HG03558 (cell line): Measurements from ENCODE around the gene GOLGB1.
"Not testable (repeated sequence)": the region's sequence is repeated elsewhere in the genome, so short reads cannot be mapped to it uniquely, and the experiment has no call there.

Experiments used
- ATAC-seq: cut with Tn5 transposase; IDR thresholded peaks from one replicate; pipeline ENCODE4 v1.9.1; 2021; ENCODE audit warnings: moderate number of reproducible peaks; ENCODE audit not compliant: unreplicated experiment; ENCODE audit errors: extremely low read depth

Gene GOLGB1

DNA sequence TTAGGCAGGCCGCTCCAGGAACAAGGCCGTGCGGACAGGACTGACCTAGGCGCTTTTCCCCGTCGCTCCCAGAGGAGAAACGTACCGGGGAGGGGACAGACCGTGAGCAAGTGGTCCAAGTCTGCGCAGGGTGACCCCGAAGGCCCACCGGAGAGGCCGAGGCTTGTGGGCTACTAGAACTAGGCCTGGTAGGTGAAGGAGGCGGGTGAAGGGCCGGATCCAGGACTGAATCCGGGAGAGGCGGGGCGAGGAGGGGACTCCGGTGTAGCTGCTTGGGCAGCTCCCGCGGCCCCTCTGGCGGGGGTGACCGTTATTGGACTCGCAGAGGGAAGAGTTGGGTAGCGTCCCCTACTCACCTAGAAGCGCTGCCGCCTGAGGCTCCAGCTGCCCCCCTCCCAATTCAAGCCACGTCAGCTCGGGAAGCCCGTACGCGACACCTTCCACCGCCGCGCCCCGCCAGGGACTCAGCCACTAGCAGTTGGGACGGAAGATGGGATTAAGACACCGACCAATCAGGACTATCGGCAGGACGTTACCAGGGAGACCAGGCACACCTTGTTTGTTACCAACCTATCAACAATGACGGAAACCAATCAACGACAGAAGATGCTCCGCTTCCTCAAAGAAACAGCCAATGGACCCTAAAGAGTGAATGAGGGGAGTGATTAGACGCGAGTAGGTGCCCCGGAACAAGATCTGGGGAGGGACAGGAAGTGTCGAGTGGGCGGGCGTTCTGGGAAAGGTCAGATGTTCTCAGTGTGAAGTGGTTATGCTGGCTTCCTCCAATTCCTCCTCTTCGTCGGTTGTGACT lies at the start of gene GOLGB1:
Gene GOLGB1, minus strand, starts transcription at position 466 of the 811 bp plus-strand sequence. CDS start 18,770 bp downstream, outside the sequence.
- peak; percentile 97 for ATAC-seq

DNA sequence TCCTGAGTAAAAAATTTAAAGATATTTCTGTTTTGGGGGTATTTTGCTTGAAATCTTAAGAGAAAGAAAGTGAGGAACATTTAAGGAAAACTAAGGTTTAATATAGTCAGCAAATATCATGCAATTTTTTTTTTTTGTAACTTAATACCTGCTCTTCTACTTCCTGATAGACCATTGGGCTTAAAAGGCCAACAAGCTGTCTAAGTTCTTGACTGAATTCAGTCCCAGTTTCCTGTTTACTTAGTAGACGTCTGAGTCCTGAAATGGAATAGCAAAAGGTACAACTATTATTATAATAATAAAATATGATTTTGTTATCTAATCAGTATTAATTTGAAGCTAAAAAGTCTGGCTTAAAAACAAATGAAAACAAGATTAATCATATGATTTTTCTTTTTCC lies 47.4 kb upstream of the GOLGB1 start:
- no peak for ATAC-seq

DNA sequence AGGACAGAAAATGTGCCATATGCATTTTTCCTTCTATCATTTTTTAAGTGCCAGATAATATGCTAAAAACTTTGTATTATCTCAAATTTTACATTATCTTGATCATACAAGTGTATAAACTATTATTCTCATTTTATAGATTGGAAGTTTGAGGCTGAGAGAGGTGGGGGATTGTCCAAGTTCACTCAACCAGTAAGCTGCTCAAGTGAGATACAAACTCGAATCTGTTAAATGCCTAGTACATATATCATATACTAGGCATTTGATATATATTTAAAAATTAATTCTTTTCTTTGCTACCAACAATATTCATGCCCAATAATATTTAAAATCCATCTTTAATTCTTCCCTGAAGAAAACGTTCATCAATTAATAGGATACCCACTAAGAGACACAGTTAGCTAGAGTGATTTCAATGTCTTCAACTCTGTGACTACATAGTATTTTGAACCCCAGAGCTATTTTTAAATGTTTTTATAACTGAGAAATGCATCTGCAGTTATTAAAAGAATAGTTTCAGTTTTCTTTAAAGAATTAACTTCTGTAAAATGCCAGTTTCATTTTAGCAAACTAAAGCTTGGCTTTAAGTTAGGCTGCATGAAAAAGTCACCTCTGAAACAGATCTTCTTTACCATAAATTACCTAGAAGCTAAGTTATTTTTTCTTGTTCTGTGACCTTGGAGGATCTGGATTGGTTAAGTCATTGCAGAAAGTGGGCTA lies 44.9 kb upstream of the GOLGB1 start:
- ATAC-seq = no peak

- ATAC-seq = no peak
These were observed 43.5 kb upstream of the GOLGB1 start for GRCh38 chr3:121793078-121793477.

- no peak for ATAC-seq
These were observed 36.9 kb upstream of the GOLGB1 start for GRCh38 chr3:121786485-121786884.

GRCh38 chr3:121782784-121783183 lies 33.2 kb upstream of the GOLGB1 start:
- ATAC-seq = not testable (repeated sequence)

DNA sequence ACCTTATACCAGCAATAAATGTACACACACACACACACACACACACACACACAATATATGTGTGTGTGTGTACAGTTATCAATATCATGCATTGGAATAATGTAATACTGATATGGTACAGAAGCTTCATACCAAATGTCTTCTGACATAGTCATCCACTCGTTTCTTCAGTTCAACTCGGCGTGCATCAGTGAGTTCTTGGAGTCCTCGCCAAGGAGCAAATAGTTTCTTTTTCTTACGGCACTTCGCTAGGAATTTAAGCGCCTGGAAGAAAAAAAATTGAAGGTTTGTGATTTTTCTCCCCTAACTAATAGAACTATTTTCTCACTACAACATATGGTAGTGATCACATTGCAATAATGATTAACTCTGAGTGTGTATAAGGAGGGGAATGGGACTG lies 32.1 kb upstream of the GOLGB1 start:
- ATAC-seq = no peak

GRCh38 chr3:121775095-121775494 lies 25.6 kb upstream of the GOLGB1 start:
- not testable (repeated sequence) for ATAC-seq

DNA sequence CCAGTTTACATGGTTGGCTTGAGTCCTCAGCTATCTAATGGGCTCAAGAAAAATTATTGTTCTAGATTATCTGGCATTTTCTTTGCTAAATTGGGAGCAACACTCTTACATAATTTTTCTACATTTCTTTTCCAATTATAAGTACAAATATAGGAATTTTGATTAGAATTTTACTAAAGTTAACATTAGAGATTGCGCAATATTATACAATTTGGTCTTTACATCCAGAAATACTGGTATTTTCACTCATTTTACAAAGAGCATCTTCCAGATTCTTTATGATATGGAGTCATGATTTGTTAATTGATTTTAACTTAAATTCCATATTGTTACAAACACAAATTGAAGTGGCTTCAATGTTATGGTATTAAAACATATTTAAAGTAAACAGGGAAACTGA lies 19.7 kb upstream of the GOLGB1 start:
- no peak for ATAC-seq

- ATAC-seq = no peak
These were observed 18.9 kb upstream of the GOLGB1 start for GRCh38 chr3:121768452-121768851.

GRCh38 chr3:121759541-121760202 lies 10.1 kb upstream of the GOLGB1 start:
- ATAC-seq = no peak

GRCh38 chr3:121758727-121759450 lies 9.3 kb upstream of the GOLGB1 start:
- ATAC-seq = no peak

GRCh38 chr3:121757812-121758545 lies 8.4 kb upstream of the GOLGB1 start:
- ATAC-seq = no peak

DNA sequence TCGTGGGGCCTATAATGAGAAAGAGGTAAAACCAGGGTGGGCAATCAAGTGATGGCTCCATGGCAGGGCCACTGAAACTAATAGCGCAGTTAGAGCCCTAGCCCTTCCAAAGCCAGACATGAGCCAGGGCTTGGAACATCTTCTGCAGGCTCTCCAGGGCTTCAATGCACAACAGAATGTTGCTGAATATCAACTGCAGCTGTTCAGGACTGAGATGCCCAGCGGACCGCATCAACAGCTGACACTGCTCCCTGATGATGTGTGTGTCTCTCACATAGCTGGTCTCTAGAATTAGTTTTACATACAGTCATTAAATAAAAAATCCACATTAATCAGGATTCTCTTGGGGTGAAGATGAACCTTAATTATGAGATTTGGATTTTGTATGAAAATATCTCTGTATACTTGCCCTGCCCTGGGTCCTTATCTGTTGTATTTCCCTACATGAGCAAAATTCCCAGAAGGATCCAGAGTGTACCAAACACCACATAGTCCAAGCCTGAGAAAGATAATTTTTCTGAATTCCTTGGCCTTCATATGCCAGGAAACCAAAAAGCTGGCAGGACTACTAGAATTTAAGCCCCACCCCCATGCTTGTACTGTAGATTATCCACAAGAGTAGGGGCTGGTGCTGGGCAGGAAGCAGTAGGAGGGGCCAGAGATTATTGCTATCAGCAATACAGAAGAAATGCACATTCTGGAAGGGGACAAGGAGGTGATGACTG lies 7.7 kb upstream of the GOLGB1 start:
- no peak for ATAC-seq

- ATAC-seq = no peak
These were observed 3.2 kb upstream of the GOLGB1 start for GRCh38 chr3:121752772-121753171.

DNA sequence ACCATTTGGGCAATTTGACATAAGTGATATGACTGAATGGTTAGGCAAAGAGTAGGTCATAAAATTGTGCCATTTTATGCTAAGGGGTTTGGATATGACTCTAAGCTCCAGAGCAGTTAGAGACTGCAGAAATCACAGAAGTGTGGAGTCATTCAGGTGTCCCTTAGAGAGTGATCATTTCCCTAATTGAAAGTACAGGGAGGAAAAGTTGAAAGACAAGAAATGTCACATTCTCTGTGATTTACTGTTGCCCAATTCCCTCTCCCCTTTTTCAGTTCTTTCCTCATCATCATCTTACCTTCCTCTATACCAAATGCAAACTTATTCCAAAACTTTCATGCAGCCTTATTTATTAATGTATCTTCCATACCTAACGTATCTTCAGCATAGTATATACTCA lies 2.7 kb upstream of the GOLGB1 start:
- ATAC-seq = no peak

GRCh38 chr3:121750087-121750415 lies 510 bp upstream of the GOLGB1 start:
- ATAC-seq = no peak

- ATAC-seq = no peak
These were observed 763 bp downstream of the GOLGB1 start for GRCh38 chr3:121748680-121749275.

DNA sequence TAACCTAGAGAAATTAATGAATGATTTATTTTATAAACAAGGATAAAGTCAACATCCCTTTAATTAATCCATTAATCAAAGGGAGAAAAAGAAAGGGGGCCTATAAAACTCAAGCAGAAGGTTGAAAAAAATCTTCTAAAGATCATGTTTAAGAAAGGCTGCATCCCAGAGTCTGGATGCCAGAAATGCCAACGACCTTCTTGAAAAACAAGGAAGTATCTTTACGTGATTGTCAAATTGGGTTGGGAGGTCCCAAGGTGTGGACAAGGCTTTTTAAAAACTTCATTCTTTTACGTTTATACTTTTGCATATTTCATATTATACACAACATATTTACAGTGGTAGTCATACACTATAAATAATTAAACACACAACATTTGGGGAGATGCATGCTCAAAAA lies 1.6 kb downstream of the GOLGB1 start:
- ATAC-seq = no peak
